Glutamatergic neuron (in vitro differentiated cells): Measurements from ENCODE around the gene PDK2. TPM values are rescaled to one million over a fixed set of nuclear protein-coding genes. Genes with fewer than 3 reads are reported as not detected.

Source experiments
- DNase-seq: peaks from one replicate; pipeline ENCODE4 v3.0.0; 2022
- H3K27ac Mint-ChIP-seq: one replicate; pipeline ENCODE4 v1.8.0; 2020; ENCODE audit warnings: mild to moderate bottlenecking, mixed read lengths, inconsistent platforms; ENCODE audit not compliant: unreplicated experiment
- H3K27me3 Mint-ChIP-seq: one replicate; pipeline ENCODE4 v1.8.0; 2020; ENCODE audit warnings: mild to moderate bottlenecking, moderate library complexity, mixed read lengths, inconsistent platforms; ENCODE audit not compliant: unreplicated experiment
- H3K36me3 Mint-ChIP-seq: one replicate; pipeline ENCODE4 v1.8.0; 2020; ENCODE audit warnings: mild to moderate bottlenecking, mixed read lengths, inconsistent platforms; ENCODE audit not compliant: unreplicated experiment
- H3K4me1 Mint-ChIP-seq: one replicate; pipeline ENCODE4 v1.8.0; 2020; ENCODE audit warnings: mild to moderate bottlenecking, low read depth, mixed read lengths, inconsistent platforms; ENCODE audit not compliant: unreplicated experiment
- H3K4me3 Mint-ChIP-seq: one replicate; pipeline ENCODE4 v1.8.0; 2020; ENCODE audit warnings: mild to moderate bottlenecking, mixed read lengths, inconsistent platforms; ENCODE audit not compliant: unreplicated experiment
- H3K9me3 Mint-ChIP-seq: one replicate; pipeline ENCODE4 v1.8.0; 2020; ENCODE audit warnings: mild to moderate bottlenecking, moderate library complexity, mixed read lengths, inconsistent platforms; ENCODE audit not compliant: unreplicated experiment
- CTCF ChIP-seq: fragments of 200-600 bp; sonication (generic); IDR thresholded peaks from one replicate; pipeline ENCODE4 v1.5.0; 2021; ENCODE audit not compliant: partially characterized antibody, unreplicated experiment
- total RNA-seq: library from RNA; stranded (reverse); fragmentation: NEBNext Ultra II Directional; extraction: Animal tissue kit (Norgen Biotek cat#: 25700); gene quantifications from one replicate; pipeline ENCODE4 v1.2.1, GENCODE V29; 2021; ENCODE audit not compliant: unreplicated experiment

Gene PDK2
- total RNA-seq, 1 donor from 2014 or later, result 36.9 TPM

GRCh38 chr17:50102164-50102991 is 7.2 kb downstream of the PDK2 start:
- H3K4me1 Mint-ChIP-seq, result peaks cover 36% of the 10 kb centered on the region
- H3K4me3 Mint-ChIP-seq, result peak overlapping the region; percentile 38
- H3K9me3 Mint-ChIP-seq, result peaks cover 13% of the 10 kb centered on the region
- TF ChIP-seq CTCF, result no peak
- H3K36me3 Mint-ChIP-seq, result no peaks in the 10 kb centered on the region
- peaks cover 9% of the 10 kb centered on the region for H3K27me3 Mint-ChIP-seq
- no peak overlapping the region for H3K27ac Mint-ChIP-seq
- no peak for DNase-seq

- no peaks in the 10 kb centered on the region for H3K36me3 Mint-ChIP-seq
- peak overlapping the region; percentile 73 for H3K27ac Mint-ChIP-seq
- peaks cover 9% of the 10 kb centered on the region for H3K27me3 Mint-ChIP-seq
- peaks cover 13% of the 10 kb centered on the region for H3K9me3 Mint-ChIP-seq
- peaks cover 35% of the 10 kb centered on the region for H3K4me1 Mint-ChIP-seq
- peak overlapping the region; percentile 73 for H3K4me3 Mint-ChIP-seq
- no peak for DNase-seq
- TF ChIP-seq CTCF, result no peak
Observed at GRCh38 chr17:50103252-50103651, 8.1 kb downstream of the PDK2 start.

- Mint-ChIP-seq H3K27ac (peak overlapping the region; percentile 17), H3K4me1 (peaks cover 28% of the 10 kb centered on the region), H3K9me3 (peaks cover 10% of the 10 kb centered on the region), H3K4me3 (no peak overlapping the region), H3K27me3 (peaks cover 12% of the 10 kb centered on the region), H3K36me3 (no peaks in the 10 kb centered on the region)
- no peak for TF ChIP-seq CTCF
- DNase-seq, result no peak
Observed at GRCh38 chr17:50103941-50104340, 8.8 kb downstream of the PDK2 start.

GRCh38 chr17:50105811-50106210 is 10.7 kb downstream of the PDK2 start:
- H3K27ac Mint-ChIP-seq, result no peak overlapping the region

More at GRCh38 chr17:50105811-50106210, 10.7 kb downstream of the PDK2 start:
- Mint-ChIP-seq H3K36me3 (no peaks in the 10 kb centered on the region), H3K4me1 (peaks cover 23% of the 10 kb centered on the region), H3K4me3 (no peak overlapping the region), H3K27me3 (peaks cover 13% of the 10 kb centered on the region), H3K9me3 (peaks cover 7% of the 10 kb centered on the region)
- no peak for TF ChIP-seq CTCF
- DNase-seq, result no peak
